ENCODE measurements around the gene UCP2.

Gene UCP2

GRCh38 chr11:73972620-73973449 is 9.8 kb downstream of the UCP2 start:
- H3K27ac ChIP-seq (ENCODE audit: low read length), result no peak overlapping the region
- H3K4me3 ChIP-seq (ENCODE audit: low read depth in 1 of 2, low read length in 2 of 2), result no peak overlapping the region
- H3K36me3 ChIP-seq (ENCODE audit: control insufficient read depth in 1 of 2, insufficient read depth in 2 of 2, low read length in 2 of 2), result peaks cover 22 to 33% of the 10 kb centered on the region in 2 donors
- H3K4me1 ChIP-seq (ENCODE audit: control insufficient read depth in 1 of 2, insufficient read depth in 2 of 2, low read length in 2 of 2), result peaks cover 0 to 4% of the 10 kb centered on the region in 2 donors
- H3K9me3 ChIP-seq (ENCODE audit: control insufficient read depth in 1 of 2, low read length in 2 of 2), result no peaks in the 10 kb centered on the region
- no peaks in the 10 kb centered on the region for H3K27me3 ChIP-seq (ENCODE audit: low read depth, low read length)

GRCh38 chr11:73972187-73972586 is 10.5 kb downstream of the UCP2 start:
- H3K4me1 ChIP-seq (ENCODE audit: control insufficient read depth in 1 of 2, insufficient read depth in 2 of 2, low read length in 2 of 2), result peaks cover 0 to 4% of the 10 kb centered on the region in 2 donors
- H3K9me3 ChIP-seq (ENCODE audit: control insufficient read depth in 1 of 2, low read length in 2 of 2), result no peaks in the 10 kb centered on the region
- H3K27me3 ChIP-seq (ENCODE audit: low read depth, low read length), result no peaks in the 10 kb centered on the region
- no peak overlapping the region for H3K4me3 ChIP-seq (ENCODE audit: low read depth in 1 of 2, low read length in 2 of 2)
- no peak overlapping the region for H3K27ac ChIP-seq (ENCODE audit: low read length)
- H3K36me3 ChIP-seq (ENCODE audit: control insufficient read depth in 1 of 2, insufficient read depth in 2 of 2, low read length in 2 of 2), result peaks cover 16 to 27% of the 10 kb centered on the region in 2 donors

GRCh38 chr11:73971175-73971719 is 11.4 kb downstream of the UCP2 start:
- peaks cover 0 to 4% of the 10 kb centered on the region in 2 donors for H3K4me1 ChIP-seq (ENCODE audit: control insufficient read depth in 1 of 2, insufficient read depth in 2 of 2, low read length in 2 of 2)
- H3K27me3 ChIP-seq (ENCODE audit: low read depth, low read length), result no peaks in the 10 kb centered on the region
- peaks cover 6 to 17% of the 10 kb centered on the region in 2 donors for H3K36me3 ChIP-seq (ENCODE audit: control insufficient read depth in 1 of 2, insufficient read depth in 2 of 2, low read length in 2 of 2)
- H3K4me3 ChIP-seq (ENCODE audit: low read depth in 1 of 2, low read length in 2 of 2), result no peak overlapping the region
- H3K27ac ChIP-seq (ENCODE audit: low read length), result no peak overlapping the region
- H3K9me3 ChIP-seq (ENCODE audit: control insufficient read depth in 1 of 2, low read length in 2 of 2), result no peaks in the 10 kb centered on the region

- no peak overlapping the region for H3K27ac ChIP-seq (ENCODE audit: low read length)
- no peaks in the 10 kb centered on the region for H3K9me3 ChIP-seq (ENCODE audit: control insufficient read depth in 1 of 2, low read length in 2 of 2)
- H3K4me1 ChIP-seq (ENCODE audit: control insufficient read depth in 1 of 2, insufficient read depth in 2 of 2, low read length in 2 of 2), result peaks cover 0 to 5% of the 10 kb centered on the region in 2 donors
- H3K36me3 ChIP-seq (ENCODE audit: control insufficient read depth in 1 of 2, insufficient read depth in 2 of 2, low read length in 2 of 2), result peaks cover 4 to 8% of the 10 kb centered on the region in 2 donors
- H3K4me3 ChIP-seq (ENCODE audit: low read depth in 1 of 2, low read length in 2 of 2), result no peak overlapping the region
- H3K27me3 ChIP-seq (ENCODE audit: low read depth, low read length), result no peaks in the 10 kb centered on the region
Measured at GRCh38 chr11:73969991-73970800, 12.4 kb downstream of the UCP2 start.

- Histone ChIP-seq H3K36me3 (ENCODE audit: control insufficient read depth in 1 of 2, insufficient read depth in 2 of 2, low read length in 2 of 2) (no peaks in the 10 kb centered on the region), H3K4me1 (ENCODE audit: control insufficient read depth in 1 of 2, insufficient read depth in 2 of 2, low read length in 2 of 2) (peaks cover 0 to 10% of the 10 kb centered on the region in 2 donors), H3K4me3 (ENCODE audit: low read depth in 1 of 2, low read length in 2 of 2) (no peak overlapping the region), H3K9me3 (ENCODE audit: control insufficient read depth in 1 of 2, low read length in 2 of 2) (no peaks in the 10 kb centered on the region), H3K27ac (ENCODE audit: low read length) (no peak overlapping the region), H3K27me3 (ENCODE audit: low read depth, low read length) (no peaks in the 10 kb centered on the region)
Measured at GRCh38 chr11:73969091-73969490, 13.6 kb downstream of the UCP2 start.

GRCh38 chr11:73968356-73968966 is 14.2 kb downstream of the UCP2 start:
- H3K4me1 ChIP-seq (ENCODE audit: control insufficient read depth in 1 of 2, insufficient read depth in 2 of 2, low read length in 2 of 2), result peaks cover 0 to 11% of the 10 kb centered on the region in 2 donors
- no peaks in the 10 kb centered on the region for H3K9me3 ChIP-seq (ENCODE audit: control insufficient read depth in 1 of 2, low read length in 2 of 2)
- no peaks in the 10 kb centered on the region for H3K36me3 ChIP-seq (ENCODE audit: control insufficient read depth in 1 of 2, insufficient read depth in 2 of 2, low read length in 2 of 2)
- H3K4me3 ChIP-seq (ENCODE audit: low read depth in 1 of 2, low read length in 2 of 2), result no peak overlapping the region
- no peaks in the 10 kb centered on the region for H3K27me3 ChIP-seq (ENCODE audit: low read depth, low read length)
- H3K27ac ChIP-seq (ENCODE audit: low read length), result no peak overlapping the region

- H3K27me3 ChIP-seq (ENCODE audit: low read depth, low read length), result no peaks in the 10 kb centered on the region
- H3K4me1 ChIP-seq (ENCODE audit: control insufficient read depth in 1 of 2, insufficient read depth in 2 of 2, low read length in 2 of 2), result peaks cover 0 to 11% of the 10 kb centered on the region in 2 donors
- no peak overlapping the region for H3K4me3 ChIP-seq (ENCODE audit: low read depth in 1 of 2, low read length in 2 of 2)
- H3K27ac ChIP-seq (ENCODE audit: low read length), result no peak overlapping the region
- no peaks in the 10 kb centered on the region for H3K36me3 ChIP-seq (ENCODE audit: control insufficient read depth in 1 of 2, insufficient read depth in 2 of 2, low read length in 2 of 2)
- no peaks in the 10 kb centered on the region for H3K9me3 ChIP-seq (ENCODE audit: control insufficient read depth in 1 of 2, low read length in 2 of 2)
Measured at GRCh38 chr11:73965764-73966121, 16.9 kb downstream of the UCP2 start.

- Histone ChIP-seq H3K4me1 (ENCODE audit: control insufficient read depth in 1 of 2, insufficient read depth in 2 of 2, low read length in 2 of 2) (peaks cover 0 to 11% of the 10 kb centered on the region in 2 donors), H3K9me3 (ENCODE audit: control insufficient read depth in 1 of 2, low read length in 2 of 2) (no peaks in the 10 kb centered on the region), H3K4me3 (ENCODE audit: low read depth in 1 of 2, low read length in 2 of 2) (no peak overlapping the region), H3K36me3 (ENCODE audit: control insufficient read depth in 1 of 2, insufficient read depth in 2 of 2, low read length in 2 of 2) (no peaks in the 10 kb centered on the region), H3K27ac (ENCODE audit: low read length) (no peak overlapping the region), H3K27me3 (ENCODE audit: low read depth, low read length) (no peaks in the 10 kb centered on the region)
Measured at GRCh38 chr11:73965076-73965763, 17.4 kb downstream of the UCP2 start.

GRCh38 chr11:73963861-73964260 is 18.8 kb downstream of the UCP2 start:
- no peaks in the 10 kb centered on the region for H3K36me3 ChIP-seq (ENCODE audit: control insufficient read depth in 1 of 2, insufficient read depth in 2 of 2, low read length in 2 of 2)
- H3K27ac ChIP-seq (ENCODE audit: low read length), result no peak overlapping the region
- H3K27me3 ChIP-seq (ENCODE audit: low read depth, low read length), result no peaks in the 10 kb centered on the region
- H3K4me1 ChIP-seq (ENCODE audit: control insufficient read depth in 1 of 2, insufficient read depth in 2 of 2, low read length in 2 of 2), result peaks cover 0 to 11% of the 10 kb centered on the region in 2 donors
- no peaks in the 10 kb centered on the region for H3K9me3 ChIP-seq (ENCODE audit: control insufficient read depth in 1 of 2, low read length in 2 of 2)
- no peak overlapping the region for H3K4me3 ChIP-seq (ENCODE audit: low read depth in 1 of 2, low read length in 2 of 2)

GRCh38 chr11:73962101-73962705 is 20.4 kb downstream of the UCP2 start:
- H3K27me3 ChIP-seq (ENCODE audit: low read depth, low read length), result no peaks in the 10 kb centered on the region
- H3K4me1 ChIP-seq (ENCODE audit: control insufficient read depth in 1 of 2, insufficient read depth in 2 of 2, low read length in 2 of 2), result peaks cover 0 to 11% of the 10 kb centered on the region in 2 donors
- no peak overlapping the region for H3K4me3 ChIP-seq (ENCODE audit: low read depth in 1 of 2, low read length in 2 of 2)
- no peaks in the 10 kb centered on the region for H3K36me3 ChIP-seq (ENCODE audit: control insufficient read depth in 1 of 2, insufficient read depth in 2 of 2, low read length in 2 of 2)
- no peak overlapping the region for H3K27ac ChIP-seq (ENCODE audit: low read length)
- H3K9me3 ChIP-seq (ENCODE audit: control insufficient read depth in 1 of 2, low read length in 2 of 2), result no peaks in the 10 kb centered on the region

Data from muscle layer of duodenum (tissue), 2 donors.